Breast epithelium (tissue), 3 donors: ENCODE data around the gene SRA1.

Experiments
- CTCF ChIP-seq, 3 donors: fragments of 450-650 bp; IDR thresholded peaks; one replicate each; pipeline ENCODE4 v1.5.1; 2016 to 2017; ENCODE audit warnings: antibody characterized with exemption in 3 of 3, mild to moderate bottlenecking in 3 of 3, moderate library complexity in 3 of 3
- POLR2A ChIP-seq: fragments of 450-650 bp; IDR thresholded peaks from one replicate; pipeline ENCODE4 v1.6.1; 2016; ENCODE audit warnings: antibody characterized with exemption, mild to moderate bottlenecking, moderate library complexity

- TF ChIP-seq POLR2A = no peak
- TF ChIP-seq CTCF (IDR thresholded peaks at IDR 0.05) = no peak
Measured at GRCh38 chr5:140566665-140567064, 9.4 kb upstream of the SRA1 start.
